ENCODE results near the gene DLGAP1. TPM values are rescaled to one million over a fixed set of nuclear protein-coding genes. Genes with fewer than 3 reads are reported as not detected.

Gene DLGAP1
- total and polyA plus RNA-seq, 2 of the 4 experiments (the other 2 are of a cell fraction) = under 0.01 to 0.09 TPM

- no peak overlapping the region for H4K8ac ChIP-seq (ENCODE audit: low read depth in 2 of 2, low read length in 2 of 2)
- no peaks in the 10 kb centered on the region for H3K27me3 ChIP-seq (ENCODE audit: control insufficient read depth, insufficient read depth, low read length)
- no TSS peak for BruUV-seq (replicated peaks)
- H2BK15ac ChIP-seq (ENCODE audit: low read depth, low read length) = peak overlapping the region; percentile 21; the same call in 1 of the 3 replicates
- in situ Hi-C loops (cut with MboI; ENCODE audit: low sequenced_read_pairs) (no loop called here), intact Hi-C loops (cut with micrococcal nuclease) (no loop called here), dilution Hi-C loops (cut with HindIII; ENCODE audit: low sequenced_read_pairs, unreplicated experiment) (no loop called here)
- H3K9me3 ChIP-seq (ENCODE audit: control insufficient read depth, insufficient read depth, low read length) = peaks cover 2% of the 10 kb centered on the region; the same call in 1 of the 2 replicates
- ATAC-seq (ENCODE audit: low read depth) (peak; percentile 61), DNase-seq (peak; percentile 50)
- ChIA-PET POLR2A (ENCODE audit: unreplicated experiment) (interaction anchor here (0.6 kb wide), 2 partner anchors 181 to 326 kb away, joined by 8 to 16 read pairs; no protein-coding TSS in a partner anchor), CTCF (no interaction called here)
- no peak overlapping the region for H4K5ac ChIP-seq (ENCODE audit: low read depth, low read length)
- no peak overlapping the region for H3K27ac ChIP-seq (ENCODE audit: insufficient read depth, low read length)
- H4K20me1 ChIP-seq (ENCODE audit: insufficient read depth, low read length) = no peaks in the 10 kb centered on the region
- H2AK9ac ChIP-seq (replicated peaks; ENCODE audit: low read depth, low read length, poor library complexity) = no peak overlapping the region
- no peak overlapping the region for H4K91ac ChIP-seq (ENCODE audit: insufficient read depth, low read depth, low read length)
- no peak overlapping the region for H3K23ac ChIP-seq (ENCODE audit: low read depth, low read length)
- no peaks in the 10 kb centered on the region for H3K36me3 ChIP-seq (ENCODE audit: control insufficient read depth, insufficient read depth, low read length)
- no peak overlapping the region for H2BK120ac ChIP-seq (ENCODE audit: low read depth, low read length)
- no peak overlapping the region for H3K4me2 ChIP-seq (ENCODE audit: low read depth, low read length)
- H2BK20ac ChIP-seq (ENCODE audit: low read depth, low read length) = no peak overlapping the region
- TF ChIP-seq RFX5 (IDR thresholded peaks at IDR 0.05; ENCODE audit: low read depth, low read length) = no peak
- H3K56ac ChIP-seq (ENCODE audit: extremely low read depth, insufficient read depth, low read length) = no peak overlapping the region
- H2AFZ ChIP-seq (replicated peaks; ENCODE audit: low read length, poor library complexity) = no peak overlapping the region
- H3K4me1 ChIP-seq (ENCODE audit: control insufficient read depth, insufficient read depth, low read length) = peaks cover 8% of the 10 kb centered on the region
- no peak overlapping the region for H2AK5ac ChIP-seq (ENCODE audit: low read depth, low read length)
- no CpG with 5 or more reads among the region's 2 CpGs for WGBS, 2 experiments (ENCODE audit: extremely low coverage in 2 of 2, insufficient read length in 1 of 2)
- H3K79me1 ChIP-seq (ENCODE audit: low read depth in 1 of 2, low read length in 2 of 2) = no peaks in the 10 kb centered on the region
- H3K9me1 ChIP-seq (ENCODE audit: insufficient read depth, low read length) = no peaks in the 10 kb centered on the region
- no peak overlapping the region for H2BK5ac ChIP-seq (ENCODE audit: low read depth, low read length, poor library complexity, severe bottlenecking)
- peak overlapping the region; percentile 16; the same call in 1 of the 2 replicates for H3K18ac ChIP-seq (ENCODE audit: low read depth, low read length)
- H3K9ac ChIP-seq (ENCODE audit: low read depth, low read length) = no peak overlapping the region
- H3K14ac ChIP-seq (replicated peaks; ENCODE audit: low read depth, low read length) = no peak overlapping the region
- H3K4ac ChIP-seq (ENCODE audit: low read depth, low read length) = no peak overlapping the region
- no peak overlapping the region for H3K4me3 ChIP-seq (ENCODE audit: insufficient read depth, low read depth, low read length)
These were observed 783.9 kb downstream of the DLGAP1 start for GRCh38 chr18:3671176-3671575.
